Non-pigmented ciliary epithelial cell (primary cell): ENCODE results near the gene PITPNM3.

Experiments
- DNase-seq: peaks from one replicate; pipeline ENCODE4 v3.0.0-alpha.2; 2010; ENCODE audit warnings: low read depth

Gene PITPNM3

GRCh38 chr17:6462692-6463091 is 93.7 kb downstream of the PITPNM3 start:
- no peak for DNase-seq

GRCh38 chr17:6461792-6462524 is 94.4 kb downstream of the PITPNM3 start:
- no peak for DNase-seq

- no peak for DNase-seq
Measured at GRCh38 chr17:6461246-6461645, 95.1 kb downstream of the PITPNM3 start.

- DNase-seq: no peak
Measured at GRCh38 chr17:6460531-6461161, 95.7 kb downstream of the PITPNM3 start.

- DNase-seq: no peak
Measured at GRCh38 chr17:6458460-6458950, 97.8 kb downstream of the PITPNM3 start.

- DNase-seq: no peak
Measured at GRCh38 chr17:6457688-6458459, 98.5 kb downstream of the PITPNM3 start.

- no peak for DNase-seq
Measured at GRCh38 chr17:6456914-6457687, 99.3 kb downstream of the PITPNM3 start.

GRCh38 chr17:6456321-6456720 is 100.0 kb downstream of the PITPNM3 start:
- DNase-seq: no peak

GRCh38 chr17:6455321-6455705 is 101.0 kb downstream of the PITPNM3 start:
- no peak for DNase-seq

GRCh38 chr17:6454495-6455320 is 101.6 kb downstream of the PITPNM3 start:
- DNase-seq: no peak

GRCh38 chr17:6453279-6454024 is 102.9 kb downstream of the PITPNM3 start:
- DNase-seq: no peak

GRCh38 chr17:6452471-6453266 is 103.7 kb downstream of the PITPNM3 start:
- no peak for DNase-seq

- DNase-seq: no peak
Measured at GRCh38 chr17:6450926-6451832, 105.2 kb downstream of the PITPNM3 start.

- no peak for DNase-seq
Measured at GRCh38 chr17:6449307-6449706, 107.0 kb downstream of the PITPNM3 start.

GRCh38 chr17:6448473-6448872 is 107.9 kb downstream of the PITPNM3 start:
- no peak for DNase-seq

- DNase-seq: no peak
Measured at GRCh38 chr17:6446516-6447100, 109.7 kb downstream of the PITPNM3 start.

- no peak for DNase-seq
Measured at GRCh38 chr17:6444571-6445335, 111.6 kb downstream of the PITPNM3 start.
